Breast epithelium (tissue), 3 donors: ENCODE results near the gene FAM204A.

Source experiments
- CTCF ChIP-seq, 3 donors: fragments of 450-650 bp; IDR thresholded peaks; one replicate each; pipeline ENCODE4 v1.5.1; 2016 to 2017; ENCODE audit warnings: antibody characterized with exemption in 3 of 3, mild to moderate bottlenecking in 3 of 3, moderate library complexity in 3 of 3
- POLR2AphosphoS5 ChIP-seq, 3 donors: sonication (generic); formaldehyde crosslinking; IDR thresholded peaks; one replicate each; pipeline ENCODE4 v1.6.1; 2017; ENCODE audit warnings: antibody characterized with exemption in 3 of 3

- TF ChIP-seq CTCF (IDR thresholded peaks at IDR 0.05) (no peak), POLR2AphosphoS5 (IDR thresholded peaks at IDR 0.05) (no peak)
Measured at GRCh38 chr10:118358327-118358726, 16.2 kb upstream of the FAM204A start.
